ENCODE measurements around the gene KDM8.

The KDM8 gene

DNA sequence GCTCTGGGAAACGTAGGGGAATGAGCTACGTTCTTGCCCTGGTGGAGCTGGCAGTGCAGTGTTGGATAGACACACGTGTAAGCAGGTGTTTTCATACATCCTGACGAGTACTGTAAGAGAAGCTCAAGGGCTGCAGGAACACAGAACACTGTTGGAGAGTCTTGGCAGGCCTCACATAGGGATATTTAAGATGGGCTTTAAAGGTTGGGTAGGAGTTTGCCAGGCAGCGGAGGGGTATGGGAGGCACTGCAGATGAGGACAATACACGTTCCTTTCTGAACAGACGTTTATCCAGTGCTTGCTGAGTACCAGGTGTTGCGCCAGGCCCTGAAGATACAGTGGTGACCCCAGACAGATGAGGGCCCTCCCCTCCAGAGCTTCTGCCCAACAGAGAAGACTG lies 6.3 kb downstream of the KDM8 start:
- H3K27ac ChIP-seq, result no peak overlapping the region
- no peak for TF ChIP-seq ZFX (IDR thresholded peaks at IDR 0.05)
- TF ChIP-seq CTCF (conservative IDR thresholded peaks at IDR 0.05), result no peak

DNA sequence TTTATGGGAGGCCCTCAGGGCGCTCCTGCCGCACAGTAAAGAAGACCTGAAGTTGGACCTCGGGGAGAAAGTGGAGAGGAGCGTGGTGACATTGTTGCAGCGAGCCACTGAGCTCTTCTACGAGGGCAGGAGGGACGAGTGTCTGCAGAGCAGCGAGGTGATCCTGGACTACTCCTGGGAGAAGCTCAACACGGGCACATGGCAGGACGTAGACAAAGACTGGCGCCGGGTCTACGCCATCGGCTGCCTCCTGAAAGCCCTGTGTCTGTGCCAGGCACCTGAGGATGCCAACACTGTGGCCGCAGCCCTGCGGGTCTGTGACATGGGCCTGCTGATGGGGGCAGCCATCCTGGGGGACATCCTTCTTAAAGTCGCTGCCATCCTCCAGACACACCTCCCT lies 6.8 kb downstream of the KDM8 start:
- TF ChIP-seq ZFX (IDR thresholded peaks at IDR 0.05) (no peak), CTCF (conservative IDR thresholded peaks at IDR 0.05) (no peak)
- H3K27ac ChIP-seq, result no peak overlapping the region

DNA sequence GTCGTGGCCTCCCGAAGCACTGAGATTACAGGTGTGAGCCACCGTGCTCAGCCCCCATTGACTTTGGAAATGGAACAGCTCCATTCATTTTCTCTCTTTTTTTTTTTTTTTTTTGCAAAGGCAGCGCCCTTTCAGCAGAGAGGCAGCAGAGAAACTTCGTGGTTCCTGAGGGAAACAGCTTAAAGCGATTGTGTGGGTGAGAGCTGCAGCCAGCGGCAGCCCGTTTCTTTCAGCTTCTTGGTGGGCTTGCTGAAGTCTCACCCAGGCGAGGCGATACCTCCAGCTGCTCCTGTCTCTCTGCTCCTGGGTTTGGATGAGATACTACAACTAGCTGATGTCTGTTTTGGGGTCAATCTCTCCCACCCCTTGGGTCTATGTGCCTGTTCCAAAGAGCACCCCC lies 7.7 kb downstream of the KDM8 start:
- H3K27ac ChIP-seq, result no peak overlapping the region
- TF ChIP-seq CTCF (conservative IDR thresholded peaks at IDR 0.05) (no peak), ZFX (IDR thresholded peaks at IDR 0.05) (no peak)

DNA sequence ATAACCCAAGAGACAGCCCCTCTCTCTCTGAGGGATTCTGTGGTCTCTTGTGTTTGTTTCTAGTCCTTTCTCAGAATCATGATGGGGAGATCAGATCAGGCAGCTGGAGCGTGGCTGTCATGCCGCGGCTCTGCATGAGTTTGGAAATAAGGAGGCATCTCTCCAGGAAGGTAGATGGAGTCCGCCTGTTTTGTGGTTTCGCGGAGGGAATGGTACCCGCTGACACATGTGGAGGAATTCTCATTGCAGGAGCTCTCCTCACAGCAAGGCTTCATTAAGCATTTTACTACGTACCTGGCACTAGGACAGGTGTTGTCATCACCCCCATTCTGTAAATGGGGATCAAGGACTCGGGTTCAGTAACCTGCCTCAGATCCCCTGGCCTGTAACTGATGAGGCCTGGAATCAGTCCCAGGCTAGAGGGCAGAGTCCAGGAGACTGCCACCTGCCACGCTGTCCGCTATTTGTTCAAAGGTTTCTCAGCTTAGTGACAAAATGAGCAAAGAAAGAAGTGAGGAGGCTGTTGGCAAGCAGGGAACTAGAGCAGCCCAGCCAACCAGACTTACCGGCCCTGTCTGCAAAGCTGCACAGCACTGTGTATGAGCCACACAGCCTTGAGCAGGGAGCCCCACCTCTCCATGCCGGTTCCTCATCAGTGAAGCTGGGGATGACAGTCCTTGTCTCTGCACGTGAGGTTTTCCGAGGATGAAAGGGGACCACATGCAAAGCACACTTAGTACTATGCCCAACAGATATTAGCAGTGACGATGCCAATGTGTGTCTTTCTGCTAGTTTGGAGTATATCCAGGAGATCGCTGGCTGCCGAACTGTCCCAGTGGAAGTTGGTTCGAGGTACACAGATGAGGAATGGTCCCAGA lies 11.0 kb downstream of the KDM8 start:
- TF ChIP-seq ZFX (IDR thresholded peaks at IDR 0.05), result no peak
- TF ChIP-seq CTCF (conservative IDR thresholded peaks at IDR 0.05), result no peak
- no peak overlapping the region for H3K27ac ChIP-seq

DNA sequence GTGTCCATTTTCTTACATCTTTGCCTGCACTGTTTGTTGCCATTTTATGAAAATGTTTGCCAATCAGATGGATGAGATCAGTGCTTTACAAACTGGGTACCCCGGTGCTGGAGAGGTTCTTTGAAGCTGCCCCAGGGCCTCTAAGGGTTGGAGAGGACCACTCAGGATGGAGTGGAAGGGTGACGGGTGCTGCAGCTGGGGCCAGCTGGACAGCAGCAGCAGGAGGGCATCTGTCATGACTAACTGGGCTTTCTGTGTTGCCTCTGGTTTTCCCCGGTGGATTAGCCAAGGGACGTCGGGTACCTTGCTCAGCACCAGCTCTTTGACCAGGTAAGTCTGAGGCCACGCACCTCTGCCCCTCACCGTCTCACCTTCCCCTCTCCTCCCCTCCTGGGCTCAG lies 12.3 kb downstream of the KDM8 start:
- no peak overlapping the region for H3K27ac ChIP-seq
- TF ChIP-seq CTCF (conservative IDR thresholded peaks at IDR 0.05), result no peak
- TF ChIP-seq ZFX (IDR thresholded peaks at IDR 0.05), result no peak

- no peak for TF ChIP-seq CTCF (conservative IDR thresholded peaks at IDR 0.05)
- no peak for TF ChIP-seq ZFX (IDR thresholded peaks at IDR 0.05)
- no peak overlapping the region for H3K27ac ChIP-seq
These were observed 13.1 kb downstream of the KDM8 start for GRCh38 chr16:27216297-27216885.

DNA sequence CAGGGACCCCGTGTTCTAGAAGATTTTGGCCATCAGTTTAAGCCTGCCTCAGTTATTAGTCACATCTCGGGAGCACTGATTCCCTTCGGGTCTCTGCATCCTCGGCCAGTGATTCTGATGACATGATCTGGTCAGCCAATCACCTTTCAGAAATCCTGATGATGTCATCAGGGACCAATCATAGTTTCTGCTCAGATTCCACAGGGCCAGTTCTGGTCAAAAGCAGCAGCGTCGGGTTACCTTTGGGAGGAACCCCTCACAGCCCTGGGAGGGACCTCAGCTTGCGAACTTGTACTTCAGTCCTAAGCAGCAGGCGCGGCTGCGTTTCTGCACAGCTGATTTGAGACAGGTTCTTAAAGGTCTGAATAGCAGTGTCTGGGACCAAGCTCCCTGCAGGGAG lies 13.9 kb downstream of the KDM8 start:
- TF ChIP-seq CTCF (conservative IDR thresholded peaks at IDR 0.05) (no peak), ZFX (IDR thresholded peaks at IDR 0.05) (no peak)
- no peak overlapping the region for H3K27ac ChIP-seq
